Ovary (tissue), 9 donors: ENCODE measurements around the gene DIDO1. TPM values are rescaled to one million over a fixed set of nuclear protein-coding genes. Genes with fewer than 3 reads are reported as not detected.

Experiments used
- DNase-seq, 5 donors: peaks; one replicate each; pipeline ENCODE4 v3.0.0-alpha.2; 2019 to 2020
- H3K27ac ChIP-seq, 2 donors: fragments of 200-600 bp; one replicate each; pipeline versions ENCODE4 v1.5.1 to v1.8.0; 2019 to 2022
- H3K27me3 ChIP-seq: fragments of 200-600 bp; one replicate; pipeline ENCODE4 v1.8.0; 2022
- H3K36me3 ChIP-seq: fragments of 200-600 bp; sonication (generic); one replicate; pipeline ENCODE4 v1.5.1; 2019
- H3K4me1 ChIP-seq: one replicate; pipeline ENCODE4 v1.8.1; 2013; ENCODE audit warnings: mild to moderate bottlenecking, moderate library complexity; ENCODE audit not compliant: insufficient read depth
- H3K4me3 ChIP-seq: fragments of 200-600 bp; sonication (generic); one replicate; pipeline ENCODE4 v1.5.1; 2017
- H3K9me3 ChIP-seq, 2 donors: fragments of 200-600 bp in 1 of 2; sonication (generic) in 1 of 2; one replicate each; pipeline versions ENCODE4 v1.5.1 to v1.8.1; 2013 to 2019; ENCODE audit warnings: mild to moderate bottlenecking in 1 of 2, moderate library complexity in 1 of 2
- EP300 ChIP-seq: sonication (generic); formaldehyde crosslinking; IDR thresholded peaks from one replicate; pipeline ENCODE4 v1.6.1; 2017; ENCODE audit warnings: antibody characterized with exemption
- POLR2A ChIP-seq: fragments of 450-650 bp; IDR thresholded peaks from one replicate; pipeline ENCODE4 v1.6.1; 2017; ENCODE audit warnings: antibody characterized with exemption, mild to moderate bottlenecking, moderate library complexity
- WGBS, 3 donors: extraction: QIAGEN DNeasy Blood & Tissue Kit in 1 of 3; methylation state at CpG; one replicate each; pipeline versions ENCODE4 v1.1.5 to v1.1.7; 2013 to 2017; 5-methylcytosine and 5-hydroxymethylcytosine counted together
- intact Hi-C, 4 donors: fragments of 100-400 bp; cut with DNase I; formaldehyde crosslinking; loops; one replicate each; pipeline versions ENCODE4 v1.11.0 to v1.15.1; 2022 to 2023
- polyA plus RNA-seq, 2 donors: library from polyadenylated mRNA; stranded (reverse); fragments of 200-250 nt in 1 of 2; fragments of 350-450 nt in 1 of 2; fragmentation: Illumina TruSeq in 1 of 2; extraction: RNeasy Lipid Tissue Mini Kit (QIAGEN cat#74804) in 1 of 2; gene quantifications; one replicate each; pipeline ENCODE4 v1.2.3, GENCODE V29; 2013 to 2014
- total RNA-seq, 7 donors: library from RNA; depleted of rRNA in 2 of 7; stranded (reverse); fragments of >200 nt in 2 of 7; fragmentation: NEBNext Ultra II Directional in 3 of 7; extraction: Animal tissue kit (Norgen Biotek cat#: 25700) in 3 of 7; gene quantifications; one replicate each; pipeline versions ENCODE4 v1.1.0 to v1.2.4, GENCODE V29; 2016 to 2023
- TF ChIP-seq, protein P1 (sequence below), 3 donors: fragments of 450-650 bp in 2 of 3; fragments of 200-600 bp in 1 of 3; IDR thresholded peaks; one replicate each; pipeline versions ENCODE4 v1.5.1 to v1.8.0; 2016 to 2022; ENCODE audit warnings: antibody characterized with exemption in 3 of 3, mild to moderate bottlenecking in 1 of 3
- donor health status: DM: no; HTN: no; CAD: no; lungs with moderate emphysema.
- donor health status: DM: no; HTN: no; CAD: no.
- donor health status: Bipolar disorder and iron deficiency.
- donor health status: DM: yes; HTN: yes; CAD: no.
- donor health status: DM: no; HTN: no; CAD: no.
- donor health status: DM: yes; HTN: yes; CAD: no.

DIDO1 gene
- total and polyA plus RNA-seq, 9 donors = 42.9 to 82.2 (median 56.2) TPM

DNA sequence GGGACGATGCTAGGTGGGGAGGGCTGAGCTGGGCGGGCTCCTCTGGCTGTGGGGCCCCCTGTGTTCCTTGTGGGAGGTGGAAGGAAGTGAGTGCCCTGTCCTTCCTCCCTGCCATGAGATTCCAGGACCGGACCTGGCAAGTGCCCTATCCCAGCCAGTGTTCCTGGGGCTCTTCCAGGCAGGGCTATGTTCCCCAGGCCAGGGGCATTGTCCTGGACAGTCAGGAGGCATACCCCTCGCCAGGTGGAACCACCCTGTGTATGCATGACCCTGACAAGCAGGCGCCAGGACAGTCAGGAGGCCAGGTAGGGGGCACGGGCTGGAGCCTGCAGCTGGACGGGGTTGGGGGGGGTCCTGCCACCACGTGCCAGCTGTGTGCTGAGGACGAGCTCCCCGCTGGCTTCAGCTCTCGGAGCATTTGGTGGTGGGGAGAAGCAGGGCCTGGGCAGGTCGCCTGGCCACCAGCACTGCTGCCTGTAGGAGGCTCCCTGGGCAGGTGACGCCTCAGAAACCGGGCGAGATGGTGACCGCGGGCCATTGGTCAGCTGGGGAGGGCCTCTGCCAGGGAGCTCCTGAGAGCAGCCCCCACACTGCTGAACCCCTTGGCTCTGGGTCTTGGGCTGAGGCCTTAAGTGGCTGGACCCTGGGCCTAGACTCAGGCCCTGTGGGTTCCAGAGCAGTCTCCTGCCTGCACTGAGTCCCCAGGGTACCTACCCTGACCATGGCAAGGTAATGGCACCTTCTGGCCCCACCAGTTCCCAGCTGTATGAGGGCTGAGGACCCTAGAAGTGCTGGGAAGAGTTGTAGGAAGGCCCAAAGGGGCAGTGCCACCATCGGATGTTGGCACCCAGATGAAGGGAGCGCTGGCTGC lies 26.9 kb upstream of the DIDO1 start:
- Histone ChIP-seq H3K9me3 (no peaks in the 10 kb centered on the region), H3K4me3 (peak overlapping the region; percentile 3), H3K27ac (peak overlapping the region; percentile 96), H3K27me3 (no peaks in the 10 kb centered on the region), H3K36me3 (no peaks in the 10 kb centered on the region), H3K4me1 (peaks cover 22% of the 10 kb centered on the region)
- intact Hi-C loops = no loop called here
- TF ChIP-seq, protein P1, sequence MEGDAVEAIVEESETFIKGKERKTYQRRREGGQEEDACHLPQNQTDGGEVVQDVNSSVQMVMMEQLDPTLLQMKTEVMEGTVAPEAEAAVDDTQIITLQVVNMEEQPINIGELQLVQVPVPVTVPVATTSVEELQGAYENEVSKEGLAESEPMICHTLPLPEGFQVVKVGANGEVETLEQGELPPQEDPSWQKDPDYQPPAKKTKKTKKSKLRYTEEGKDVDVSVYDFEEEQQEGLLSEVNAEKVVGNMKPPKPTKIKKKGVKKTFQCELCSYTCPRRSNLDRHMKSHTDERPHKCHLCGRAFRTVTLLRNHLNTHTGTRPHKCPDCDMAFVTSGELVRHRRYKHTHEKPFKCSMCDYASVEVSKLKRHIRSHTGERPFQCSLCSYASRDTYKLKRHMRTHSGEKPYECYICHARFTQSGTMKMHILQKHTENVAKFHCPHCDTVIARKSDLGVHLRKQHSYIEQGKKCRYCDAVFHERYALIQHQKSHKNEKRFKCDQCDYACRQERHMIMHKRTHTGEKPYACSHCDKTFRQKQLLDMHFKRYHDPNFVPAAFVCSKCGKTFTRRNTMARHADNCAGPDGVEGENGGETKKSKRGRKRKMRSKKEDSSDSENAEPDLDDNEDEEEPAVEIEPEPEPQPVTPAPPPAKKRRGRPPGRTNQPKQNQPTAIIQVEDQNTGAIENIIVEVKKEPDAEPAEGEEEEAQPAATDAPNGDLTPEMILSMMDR (IDR thresholded peaks at IDR 0.05) = no peak
- TF ChIP-seq POLR2A = no peak
- no peak for TF ChIP-seq EP300
- peak in 4 of 5 donors; percentile 44 to 57 (median 52) for DNase-seq
- 42 to 57% (median 47%) methylated on average over 14 to 19 of the region's 19 CpGs for whole genome bisulfite sequencing, 3 donors

DNA sequence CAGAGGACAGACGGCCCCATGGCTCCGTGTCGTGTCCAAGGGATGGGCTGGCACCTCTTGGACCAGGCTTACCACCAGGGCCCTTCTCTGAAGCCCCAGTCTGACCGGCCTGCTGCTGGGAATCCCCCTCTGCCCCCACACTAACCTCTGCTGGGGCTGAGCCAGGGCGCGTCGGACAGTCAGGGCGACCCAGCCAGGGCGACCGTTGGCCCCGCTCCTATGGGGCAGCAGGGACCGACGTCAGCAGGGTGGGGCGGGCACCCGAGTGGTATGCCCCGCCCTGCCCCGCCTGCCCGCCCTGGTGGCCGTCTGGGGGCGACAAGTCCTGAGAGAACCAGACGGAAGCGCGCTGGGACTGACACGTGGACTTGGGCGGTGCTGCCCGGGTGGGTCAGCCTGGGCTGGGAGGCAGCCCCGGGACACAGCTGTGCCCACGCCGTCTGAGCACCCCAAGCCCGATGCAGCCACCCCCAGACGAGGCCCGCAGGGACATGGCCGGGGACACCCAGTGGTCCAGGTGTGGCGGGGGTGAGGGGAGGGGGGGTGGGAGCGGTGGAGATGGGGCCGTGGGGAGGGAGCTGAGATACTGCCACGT lies 26.2 kb upstream of the DIDO1 start, which contains the start of gene SLC17A9:
SLC17A9 (plus strand) TSS at position 337 of the 595 bp plus-strand sequence; CDS start at position 459, 122 bp downstream.
- Histone ChIP-seq H3K27me3 (no peaks in the 10 kb centered on the region), H3K36me3 (no peaks in the 10 kb centered on the region), H3K4me3 (peak within 1 kb of the TSS; percentile 3), H3K27ac (peak within 1 kb of the TSS; percentile 96), H3K4me1 (peaks cover 23% of the 10 kb centered on the region), H3K9me3 (no peaks in the 10 kb centered on the region)
- TF ChIP-seq POLR2A (no peak), EP300 (no peak)
- TF ChIP-seq, protein P1 (IDR thresholded peaks at IDR 0.05) = no peak
- peak; percentile 51 to 72 (median 60) for DNase-seq
- 7 to 12% (median 8%) methylated on average over 29 to 37 of the region's 37 CpGs for WGBS, 3 donors
- intact Hi-C loops = no loop called here

DNA sequence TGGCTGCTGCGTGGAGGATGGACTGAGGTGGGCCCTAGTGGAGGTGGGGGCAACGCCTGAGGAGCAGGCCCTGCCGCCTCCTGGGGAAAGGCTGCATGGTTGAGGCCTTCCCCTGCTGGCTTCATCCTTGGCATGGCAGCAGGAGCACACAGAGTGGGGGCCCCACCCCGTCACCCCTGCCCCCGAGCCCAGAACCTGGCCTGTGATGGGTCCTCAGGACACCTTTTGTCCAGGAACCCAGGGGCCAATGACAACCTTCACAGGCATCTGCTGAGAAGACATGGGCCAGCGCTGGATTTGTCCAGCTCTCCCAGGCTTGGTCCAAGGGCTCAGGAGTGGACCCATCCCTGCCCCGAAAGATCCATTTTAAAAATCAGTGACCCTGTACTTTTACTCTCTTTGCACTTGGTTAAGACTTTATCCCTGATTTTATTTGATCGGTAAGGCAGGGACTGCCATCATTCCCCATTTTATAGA lies 25.6 kb upstream of the DIDO1 start:
- H3K27me3 ChIP-seq = no peaks in the 10 kb centered on the region
- no peaks in the 10 kb centered on the region for H3K36me3 ChIP-seq
- H3K9me3 ChIP-seq = no peaks in the 10 kb centered on the region
- peaks cover 25% of the 10 kb centered on the region for H3K4me1 ChIP-seq
- WGBS, 3 donors = 86 to 92% (median 89%) methylated on average over 8 of the region's 8 CpGs
- intact Hi-C loops = no loop called here
- H3K4me3 ChIP-seq = no peak overlapping the region
- H3K27ac ChIP-seq = peak overlapping the region; percentile 96
- DNase-seq = peak in 1 of 5 donors; percentile 22
- TF ChIP-seq EP300 (no peak), POLR2A (no peak)
- TF ChIP-seq, protein P1 (IDR thresholded peaks at IDR 0.05) = no peak

- H3K27me3 ChIP-seq = no peaks in the 10 kb centered on the region
- TF ChIP-seq, protein P1 (IDR thresholded peaks at IDR 0.05) = no peak
- TF ChIP-seq POLR2A = no peak
- no peak for TF ChIP-seq EP300
- H3K27ac ChIP-seq = no peak overlapping the region
- no peak overlapping the region for H3K4me3 ChIP-seq
- H3K4me1 ChIP-seq = peaks cover 26% of the 10 kb centered on the region
- no peaks in the 10 kb centered on the region for H3K9me3 ChIP-seq
- no peaks in the 10 kb centered on the region for H3K36me3 ChIP-seq
- peak in 1 of 5 donors; percentile 10 for DNase-seq
- WGBS, 3 donors = 87 to 91% (median 89%) methylated on average over 11 of the region's 11 CpGs
- intact Hi-C loops = no loop called here
These were observed 25.0 kb upstream of the DIDO1 start for GRCh38 chr20:62951143-62951895.
